Fibroblast of skin of back (primary cell): ENCODE data around the gene SLC25A30.
A peak's percentile ranks its signal among the peaks of the same experiment; 100 is the strongest.
"Not testable (repeated sequence)": the region's sequence is repeated elsewhere in the genome, so short reads cannot be mapped to it uniquely, and the experiment has no call there.

Experiments used
- DNase-seq: peaks from one replicate; pipeline ENCODE4 v3.0.0-alpha.2; 2013

The SLC25A30 gene

DNA sequence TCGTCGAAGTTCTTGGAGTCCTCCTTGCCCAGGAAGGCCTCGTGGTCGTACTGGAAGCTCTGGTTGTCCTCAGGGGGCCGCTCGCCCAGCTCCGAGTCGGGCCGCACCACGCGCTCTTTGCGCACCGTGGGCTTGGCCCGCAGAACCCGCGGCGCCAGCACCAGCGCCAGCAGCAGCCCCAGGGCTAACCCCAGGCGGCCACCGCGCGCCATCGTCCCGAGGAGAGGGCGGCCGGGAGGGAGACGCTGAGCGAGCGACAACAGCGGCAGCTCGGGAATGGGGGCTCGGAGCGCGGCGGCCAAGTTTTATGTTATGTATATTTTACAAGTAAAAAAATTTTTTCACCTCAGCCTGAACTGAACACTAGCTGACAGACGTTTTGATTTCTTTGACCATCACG is 27.0 kb downstream of the SLC25A30 start:
- not testable (repeated sequence) for DNase-seq

DNA sequence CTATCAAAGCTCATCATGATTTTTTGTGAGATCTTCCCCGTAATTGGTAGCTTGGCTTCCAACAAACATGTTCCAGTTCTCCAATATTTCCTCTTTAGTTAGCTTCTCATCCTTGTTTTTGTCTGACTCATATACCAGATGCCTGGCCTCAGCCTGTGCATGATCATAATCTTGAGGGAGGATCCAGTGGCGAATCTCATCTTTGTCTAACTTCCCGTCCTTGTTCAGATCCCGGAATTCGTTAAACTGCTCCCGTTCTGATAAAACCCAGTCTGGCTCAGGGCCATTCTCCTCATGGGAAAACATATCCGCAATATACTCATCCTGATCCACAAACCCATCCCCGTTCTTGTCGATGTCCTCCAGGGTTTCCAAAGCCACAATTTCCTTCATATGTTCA is 27.8 kb downstream of the SLC25A30 start:
- DNase-seq, result not testable (repeated sequence)

DNA sequence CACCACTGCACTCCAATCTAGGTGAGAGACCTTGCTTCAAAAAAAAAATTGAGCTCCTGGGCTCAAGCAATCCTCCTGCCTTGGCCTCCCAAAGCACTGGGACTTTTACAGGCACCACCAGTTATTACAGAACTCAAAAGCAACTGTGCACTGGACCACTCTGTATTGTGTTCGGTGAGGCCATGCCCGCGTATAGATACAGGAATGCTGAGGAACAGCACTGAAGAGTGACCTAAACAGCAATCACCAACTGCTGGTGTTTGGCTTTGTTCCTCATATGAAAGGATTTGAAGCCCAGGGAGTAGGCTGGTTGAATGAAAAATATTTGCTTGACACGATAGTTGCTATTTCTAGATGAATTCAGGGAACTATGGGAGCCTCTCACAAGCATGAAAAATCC is 29.5 kb downstream of the SLC25A30 start:
- DNase-seq, result no peak

DNA sequence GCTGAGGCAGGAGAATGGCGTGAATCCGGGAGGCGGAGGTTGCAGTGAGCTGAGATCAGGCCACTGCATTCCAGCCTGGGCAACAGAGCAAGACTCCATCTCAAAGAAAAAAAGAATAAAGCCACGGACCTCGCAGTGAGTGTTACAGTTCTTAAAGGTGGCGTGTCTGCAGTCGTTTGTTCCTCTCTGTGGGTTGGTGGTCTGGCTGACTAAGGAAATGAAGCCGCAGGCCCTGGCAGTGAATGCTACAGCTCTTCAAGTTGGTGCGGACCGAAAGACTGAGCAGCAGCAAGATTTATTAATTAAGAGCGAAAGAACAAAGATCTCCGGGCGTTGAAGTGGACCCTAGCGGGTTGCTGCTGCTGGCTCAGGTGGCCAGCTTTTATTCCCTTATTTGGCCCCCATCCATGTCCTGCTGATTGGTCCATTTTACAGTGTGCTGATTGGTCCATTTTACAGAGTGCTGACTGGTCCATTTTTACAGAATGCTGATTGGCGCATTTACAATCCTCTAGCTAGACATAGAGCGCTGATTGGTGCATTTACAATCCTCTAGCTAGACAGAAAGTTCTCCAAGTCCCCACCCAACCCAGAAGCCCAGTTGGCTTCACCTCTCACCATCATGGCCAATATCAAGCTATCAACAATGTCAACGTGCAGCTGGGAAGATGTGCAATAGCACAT is 31.1 kb downstream of the SLC25A30 start:
- DNase-seq, result not testable (repeated sequence)

DNA sequence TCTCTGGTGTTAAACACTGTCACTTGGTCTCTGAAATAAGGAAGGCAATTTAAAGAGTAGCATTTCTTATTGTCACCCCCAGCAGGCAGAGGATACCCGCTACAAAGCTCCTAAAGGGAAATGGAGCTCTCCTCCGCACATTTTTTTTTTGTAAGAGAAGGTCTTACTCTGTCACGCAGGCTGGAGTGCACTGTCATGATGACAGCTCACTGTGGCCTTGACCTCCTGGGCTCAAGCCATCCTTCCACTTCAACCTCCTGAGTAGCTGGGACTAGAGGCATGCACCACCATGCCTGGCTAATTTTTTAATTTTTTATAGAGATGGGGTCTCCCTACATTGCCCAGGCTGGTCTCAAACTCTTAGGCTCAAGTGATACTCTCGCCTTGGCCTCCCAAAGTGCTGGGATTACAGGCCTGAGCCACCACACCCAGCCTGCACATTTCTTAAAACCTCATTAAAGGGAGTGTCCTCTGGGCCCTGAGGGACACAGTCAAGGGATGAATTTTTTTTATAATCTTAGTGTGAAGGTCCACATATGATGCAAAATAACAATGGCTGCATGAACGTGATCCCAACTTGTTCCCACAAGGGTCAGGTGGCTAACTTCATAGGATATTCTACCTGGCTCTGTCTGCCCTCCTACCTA is 32.1 kb downstream of the SLC25A30 start:
- DNase-seq, result no peak

DNA sequence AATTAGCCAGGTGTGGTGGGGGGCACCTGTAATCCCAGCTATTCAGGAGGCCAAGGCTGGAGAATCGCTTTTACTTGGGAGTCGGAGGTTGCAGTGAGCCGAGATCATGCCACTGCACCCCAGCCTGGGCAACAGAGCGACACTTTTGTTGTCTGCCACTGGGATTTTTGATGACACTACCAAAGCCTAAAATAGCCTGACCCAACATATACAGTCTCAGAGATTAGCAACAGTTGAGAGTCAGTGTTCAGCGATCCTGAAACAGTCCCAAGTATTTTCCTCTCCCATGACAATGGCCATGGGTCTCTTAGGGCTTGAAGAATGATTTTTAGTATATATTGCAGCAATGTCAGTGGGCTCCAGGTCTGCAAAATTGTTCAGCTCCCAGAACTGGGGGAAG is 32.9 kb downstream of the SLC25A30 start:
- no peak for DNase-seq

DNA sequence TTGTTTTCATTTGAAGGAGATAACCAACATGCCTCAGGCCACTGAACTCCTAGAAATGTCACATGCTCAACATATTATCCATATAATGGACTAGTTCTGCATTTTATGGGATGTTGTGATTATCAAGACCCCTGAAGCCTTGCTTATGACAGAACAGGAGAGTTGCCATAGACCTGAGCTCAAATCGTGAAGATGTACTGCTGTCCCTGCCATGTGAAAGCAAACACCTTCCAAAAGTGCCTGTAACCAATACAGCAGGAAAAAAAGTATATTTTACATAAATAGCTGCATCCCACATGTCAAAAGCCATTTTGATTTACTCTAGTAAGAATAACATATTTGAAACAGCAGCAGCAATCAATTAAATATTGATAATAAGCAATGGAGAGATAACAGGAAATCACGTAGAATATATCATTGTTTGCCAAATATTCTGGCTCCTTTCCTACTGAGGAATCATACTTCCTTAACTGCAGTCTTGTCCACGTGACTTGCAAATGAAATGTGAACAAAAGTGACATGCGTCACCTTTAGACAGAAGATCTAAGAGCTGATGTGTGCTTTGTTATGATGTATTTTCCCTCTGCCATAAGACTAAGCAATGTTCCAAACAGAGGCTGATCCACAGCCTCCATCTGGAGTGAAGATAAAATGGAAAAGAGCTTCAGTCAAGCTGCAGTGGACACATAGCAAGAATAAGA is 33.5 kb downstream of the SLC25A30 start:
- no peak for DNase-seq

DNA sequence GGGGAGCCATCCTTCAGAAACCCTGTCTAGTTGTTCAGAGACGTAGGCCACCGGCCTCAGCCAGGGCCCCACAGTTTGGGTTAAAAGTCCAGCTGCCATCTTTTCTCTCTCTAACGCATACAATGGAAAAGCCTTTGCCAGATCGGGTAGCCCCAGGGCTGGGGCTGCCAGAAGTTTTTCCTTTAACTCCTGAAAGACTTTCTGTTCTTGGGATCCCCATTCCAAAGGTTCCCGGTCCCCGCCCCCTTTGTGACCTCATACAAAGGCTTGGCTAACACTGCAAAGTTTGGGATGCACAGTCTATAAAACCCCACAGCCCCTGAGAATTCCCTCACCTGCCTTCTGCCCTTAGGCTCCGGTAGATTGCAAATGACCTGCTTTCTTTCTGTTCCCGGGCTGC is 35.4 kb downstream of the SLC25A30 start:
- not testable (repeated sequence) for DNase-seq

DNA sequence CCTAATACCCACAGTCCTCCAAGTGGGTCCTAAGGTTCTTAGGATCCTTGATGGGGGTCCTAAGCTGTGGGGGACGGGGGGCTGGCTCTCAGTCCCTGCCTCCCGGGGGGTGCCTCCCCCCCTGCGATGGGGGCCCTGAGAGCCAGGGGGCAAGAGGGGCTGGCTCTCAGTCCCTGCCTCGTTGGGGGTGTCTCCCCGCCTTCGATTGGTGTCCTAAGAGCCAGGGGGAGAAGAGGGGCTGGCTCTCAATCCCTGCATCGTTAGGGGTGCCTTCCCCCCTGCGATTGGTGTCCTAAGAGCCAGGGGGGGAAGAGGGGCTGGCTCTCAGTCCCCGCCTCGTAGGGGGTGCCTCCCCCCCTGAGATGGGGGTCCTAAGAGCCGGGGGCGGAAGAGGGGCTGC is 37.0 kb downstream of the SLC25A30 start:
- no peak for DNase-seq

DNA sequence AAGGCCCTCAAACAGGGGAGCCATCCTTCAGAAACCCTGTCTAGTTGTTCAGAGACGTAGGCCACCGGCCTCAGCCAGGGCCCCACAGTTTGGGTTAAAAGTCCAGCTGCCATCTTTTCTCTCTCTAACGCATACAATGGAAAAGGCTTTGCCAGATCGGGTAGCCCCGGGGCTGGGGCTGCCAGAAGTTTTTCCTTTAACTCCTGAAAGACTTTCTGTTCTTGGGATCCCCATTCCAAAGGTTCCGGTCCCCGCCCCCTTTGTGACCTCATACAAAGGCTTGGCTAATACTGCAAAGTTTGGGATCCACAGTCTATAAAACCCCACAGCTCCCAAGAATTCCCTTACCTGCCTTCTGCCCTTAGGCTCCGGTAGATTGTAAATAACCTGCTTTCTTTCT is 37.5 kb downstream of the SLC25A30 start:
- DNase-seq, result not testable (repeated sequence)

DNA sequence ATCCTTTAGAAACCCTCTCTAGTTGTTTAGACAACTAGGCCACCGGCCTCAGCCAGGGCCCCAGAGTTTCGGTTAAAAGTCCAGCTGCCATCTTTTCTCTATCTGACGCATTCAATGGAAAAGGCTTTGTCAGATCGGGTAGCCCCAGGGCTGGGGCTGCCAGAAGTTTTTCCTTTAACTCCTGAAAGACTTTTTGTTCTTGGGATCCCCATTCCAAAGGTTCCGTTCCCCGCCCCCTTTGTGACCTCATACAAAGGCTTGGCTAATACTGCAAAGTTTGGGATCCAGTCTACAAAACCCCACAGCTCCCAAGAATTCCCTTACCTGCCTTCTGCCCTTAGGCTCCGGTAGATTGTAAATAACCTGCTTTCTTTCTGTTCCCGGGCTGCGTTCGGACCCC is 38.7 kb downstream of the SLC25A30 start:
- DNase-seq, result not testable (repeated sequence)

DNA sequence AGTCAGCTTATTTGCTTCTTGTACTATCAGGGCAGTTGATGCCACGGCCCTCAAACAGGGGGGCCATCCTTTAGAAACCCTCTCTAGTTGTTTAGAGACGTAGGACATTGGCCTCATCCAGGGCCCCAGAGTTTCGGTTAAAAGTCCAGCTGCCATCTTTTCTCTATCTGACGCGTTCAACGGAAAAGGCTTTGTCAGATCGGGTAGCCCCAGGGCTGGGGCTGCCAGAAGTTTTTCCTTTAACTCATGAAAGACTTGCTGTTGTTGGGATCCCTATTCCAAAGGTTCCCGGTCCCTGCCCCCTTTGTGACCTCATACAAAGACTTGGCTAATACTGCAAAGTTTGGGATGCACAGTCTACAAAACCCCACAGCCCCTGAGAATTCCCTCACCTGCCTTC is 39.4 kb downstream of the SLC25A30 start:
- not testable (repeated sequence) for DNase-seq

DNA sequence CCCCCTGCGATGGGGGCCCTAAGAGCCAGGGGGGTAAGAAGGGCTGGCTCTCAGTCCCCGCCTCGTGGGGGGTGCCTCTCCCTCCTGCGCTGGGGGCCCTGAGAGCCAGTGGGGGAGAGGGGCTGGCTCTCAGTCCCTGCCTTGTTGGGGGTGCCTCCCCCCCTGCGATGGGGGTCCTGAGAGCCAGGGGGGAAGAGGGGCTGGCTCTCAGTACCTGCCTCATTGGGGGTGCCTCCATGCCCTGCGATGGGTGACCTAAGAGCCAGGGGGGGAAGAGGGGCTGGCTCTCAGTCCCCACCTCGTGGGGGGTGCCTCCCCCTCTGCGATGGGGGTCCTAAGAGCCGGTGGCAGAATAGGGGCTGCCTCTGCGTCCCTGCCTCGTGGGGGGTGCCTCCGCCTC is 40.9 kb downstream of the SLC25A30 start:
- not testable (repeated sequence) for DNase-seq

DNA sequence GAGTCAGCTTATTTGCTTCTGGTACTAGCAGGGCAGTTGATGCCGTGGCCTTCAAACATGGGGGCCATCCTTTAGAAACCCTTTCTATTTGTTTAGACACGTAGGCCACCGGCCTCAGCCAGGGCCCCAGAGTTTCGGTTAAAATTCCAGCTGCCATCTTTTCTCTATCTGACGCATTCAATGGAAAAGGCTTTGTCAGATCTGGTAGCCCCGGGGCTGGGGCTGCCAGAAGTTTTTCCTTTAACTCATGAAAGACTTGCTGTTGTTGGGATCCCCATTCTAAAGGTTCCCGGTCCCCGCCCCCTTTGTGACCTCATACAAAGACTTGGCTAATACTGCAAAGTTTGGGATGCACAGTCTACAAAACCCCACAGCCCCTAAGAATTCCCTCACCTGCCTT is 41.5 kb downstream of the SLC25A30 start:
- not testable (repeated sequence) for DNase-seq

DNA sequence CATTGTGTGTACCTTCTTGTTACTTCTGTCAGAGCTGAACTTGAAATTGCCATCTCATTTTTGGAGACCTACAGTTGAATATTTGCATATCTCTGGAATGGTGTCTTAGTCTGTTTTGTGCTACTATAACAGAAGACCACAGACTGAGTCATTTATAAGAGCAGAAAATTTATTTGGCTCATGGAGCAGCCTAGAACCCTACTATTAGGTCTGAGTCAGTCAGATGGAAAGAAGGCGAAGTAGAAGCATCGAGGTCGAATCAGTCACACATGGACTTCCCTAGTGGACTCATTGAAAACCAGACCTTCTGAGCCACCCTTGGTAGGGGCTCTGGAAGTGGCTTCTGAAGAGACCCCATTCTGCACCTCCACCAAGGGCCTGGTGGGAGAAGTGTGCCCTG is 43.3 kb downstream of the SLC25A30 start:
- peak; percentile 14 for DNase-seq

DNA sequence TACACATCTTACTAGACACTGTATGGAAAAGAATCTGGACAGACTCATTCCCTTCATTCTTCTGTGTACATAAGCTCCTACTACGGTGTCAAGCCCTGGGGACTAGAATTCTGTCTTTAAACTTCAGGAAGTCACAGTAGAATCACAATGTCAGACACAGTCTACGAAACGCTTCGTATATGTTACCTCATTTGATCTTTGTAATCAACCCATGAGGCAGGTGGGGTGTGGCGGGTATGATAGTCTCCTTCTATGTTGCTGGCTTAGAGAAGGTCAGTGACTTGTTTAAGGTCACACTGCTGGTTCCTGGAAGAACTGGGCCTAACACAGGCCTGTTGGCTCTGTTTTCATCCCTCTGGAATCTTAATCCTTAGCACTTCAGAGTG is 45.0 kb downstream of the SLC25A30 start:
- DNase-seq, result peak; percentile 31

DNA sequence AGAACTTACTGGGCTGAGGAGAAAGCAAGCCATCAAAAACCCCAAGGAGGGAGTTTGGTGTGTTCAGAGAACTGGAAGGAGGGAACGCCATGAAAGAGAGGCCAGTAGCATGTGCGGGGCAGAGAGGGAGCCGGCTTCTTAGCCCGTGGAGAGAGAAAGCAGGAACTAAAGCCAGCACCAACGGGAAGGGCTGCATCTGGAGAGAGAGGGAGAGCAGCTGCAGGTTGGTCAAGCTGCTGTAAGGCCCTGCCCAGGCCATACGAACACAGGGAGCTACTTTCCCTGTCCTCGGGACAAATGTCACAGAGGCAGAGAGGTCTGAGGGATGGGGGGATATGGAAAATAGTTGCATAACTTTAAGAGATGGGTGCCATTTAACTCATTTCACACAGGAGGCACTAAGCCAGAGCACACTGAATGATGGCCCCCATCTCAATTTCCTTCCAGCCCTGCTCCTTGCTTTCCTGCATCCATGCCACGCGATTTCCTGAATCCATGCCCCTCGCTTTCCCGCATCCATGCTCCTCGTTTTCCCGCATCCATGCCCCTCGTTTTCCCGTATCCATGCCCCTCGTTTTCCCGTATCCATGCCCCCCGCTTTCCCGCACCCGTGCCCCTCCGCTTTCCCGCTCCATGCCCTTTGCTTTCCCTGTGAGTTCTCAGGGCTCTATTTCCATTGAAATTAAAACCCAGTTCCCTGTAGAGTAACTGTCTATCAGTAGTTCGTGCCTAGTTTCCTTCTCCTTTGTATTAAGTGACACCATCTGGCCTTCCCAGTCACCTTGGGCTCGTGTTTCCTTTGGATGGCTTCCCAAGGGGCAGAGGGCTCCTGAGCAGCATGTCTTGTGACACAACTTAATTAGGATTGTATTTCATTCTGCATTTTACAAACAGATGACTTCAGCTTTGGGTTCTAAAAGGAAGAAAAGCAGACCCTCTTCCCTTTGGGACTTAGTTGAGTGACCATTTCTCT is 45.7 kb downstream of the SLC25A30 start:
- peak; percentile 38 for DNase-seq

DNA sequence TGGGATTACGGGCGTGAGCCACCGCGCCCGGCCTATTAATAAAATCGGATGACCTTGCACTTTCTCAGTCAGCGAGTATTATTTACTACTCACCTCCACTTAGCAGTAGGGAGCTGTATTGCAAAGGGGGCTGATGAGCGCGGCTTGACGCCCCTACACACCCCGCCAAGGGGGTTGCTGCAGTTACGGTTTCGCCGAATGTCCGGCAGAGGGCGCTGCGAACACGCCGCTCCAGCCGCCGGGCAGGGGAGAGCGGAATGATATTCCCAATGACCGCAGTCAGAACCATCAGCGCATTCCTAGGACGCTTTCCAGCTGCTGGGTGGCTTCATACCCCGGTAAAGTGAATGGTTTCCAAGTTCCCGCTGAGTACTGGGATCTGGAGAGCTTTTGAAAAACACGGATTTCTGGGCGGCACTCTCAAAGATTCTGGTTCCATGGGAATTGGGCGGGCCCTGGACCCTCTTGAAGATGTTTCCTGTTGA is 47.2 kb downstream of the SLC25A30 start:
- peak; percentile 87 for DNase-seq

DNA sequence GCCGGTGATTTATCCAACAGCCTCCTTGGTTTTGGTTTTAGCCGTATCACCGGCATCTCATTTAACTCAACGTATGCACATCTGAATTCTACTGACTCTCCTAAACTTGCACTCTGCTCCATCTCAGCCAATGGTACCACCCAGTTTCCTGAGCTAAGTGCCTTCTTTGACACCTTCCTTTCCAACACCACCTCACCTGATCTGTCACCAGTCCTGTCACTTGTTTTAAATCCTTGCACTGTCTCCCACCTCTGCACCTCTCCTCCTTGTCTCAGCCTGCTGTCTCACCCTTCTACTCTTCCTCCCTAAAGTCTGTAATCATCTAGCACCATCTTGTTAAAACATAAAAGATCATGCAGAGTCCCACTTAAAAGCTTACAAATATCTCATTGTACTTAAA is 49.1 kb downstream of the SLC25A30 start:
- DNase-seq, result no peak

DNA sequence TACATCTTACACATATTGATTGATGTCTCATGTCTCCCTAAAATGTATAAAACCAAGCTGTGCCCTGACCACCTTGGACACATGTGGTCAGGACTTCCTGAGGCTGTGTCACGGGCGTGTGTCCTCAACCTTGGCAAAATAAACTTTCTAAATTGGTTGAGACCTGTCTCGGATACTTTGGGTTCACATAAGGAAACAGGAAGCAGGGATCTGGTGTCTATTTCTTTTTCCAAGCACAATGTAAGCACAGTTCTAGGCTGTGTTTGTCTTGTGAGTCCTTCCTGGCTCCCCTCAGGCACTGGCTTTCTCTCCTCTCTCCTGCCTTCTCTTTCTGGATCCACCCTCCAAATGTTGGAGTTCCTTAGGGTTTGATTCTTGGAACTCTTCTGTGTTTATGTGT is 49.6 kb downstream of the SLC25A30 start:
- no peak for DNase-seq

DNA sequence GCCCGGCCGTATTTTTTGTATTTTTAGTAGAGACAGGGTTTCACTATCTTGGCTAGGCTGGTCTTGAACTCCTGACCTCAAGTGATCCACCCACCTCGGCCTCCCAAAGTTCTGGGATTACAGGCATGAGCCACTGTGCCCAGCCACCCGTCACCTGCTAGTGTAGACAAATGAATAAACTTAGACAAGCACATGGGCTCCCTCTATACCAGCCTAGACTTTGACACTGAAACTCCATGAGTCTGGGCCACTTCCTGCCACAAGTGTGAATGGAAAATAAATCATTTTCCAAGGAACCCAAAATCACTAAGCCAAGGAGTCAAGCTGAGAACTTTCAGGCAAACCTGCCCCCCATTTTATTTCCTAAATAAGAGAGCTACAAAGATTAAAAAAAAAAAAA is 50.2 kb downstream of the SLC25A30 start:
- DNase-seq, result no peak

DNA sequence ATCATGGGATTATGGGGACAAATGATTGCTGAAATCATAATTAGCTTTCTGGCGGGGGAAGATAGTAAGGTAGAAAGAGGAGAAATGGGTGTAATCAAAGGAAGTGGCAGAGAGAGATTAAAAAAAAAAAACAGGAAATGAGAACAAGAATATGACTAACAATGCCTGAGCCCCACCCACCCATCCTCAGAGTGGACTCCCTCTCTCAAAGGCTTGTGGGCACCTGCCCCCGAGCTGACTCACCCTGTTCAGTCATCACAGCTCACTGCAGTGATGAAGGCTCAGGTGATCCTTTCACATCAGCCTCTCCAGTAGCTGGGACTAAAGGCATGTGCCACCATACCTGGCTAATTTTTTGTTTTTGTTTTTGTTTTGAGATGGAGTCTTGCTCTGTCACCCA is 50.8 kb downstream of the SLC25A30 start:
- peak; percentile 90 for DNase-seq

DNA sequence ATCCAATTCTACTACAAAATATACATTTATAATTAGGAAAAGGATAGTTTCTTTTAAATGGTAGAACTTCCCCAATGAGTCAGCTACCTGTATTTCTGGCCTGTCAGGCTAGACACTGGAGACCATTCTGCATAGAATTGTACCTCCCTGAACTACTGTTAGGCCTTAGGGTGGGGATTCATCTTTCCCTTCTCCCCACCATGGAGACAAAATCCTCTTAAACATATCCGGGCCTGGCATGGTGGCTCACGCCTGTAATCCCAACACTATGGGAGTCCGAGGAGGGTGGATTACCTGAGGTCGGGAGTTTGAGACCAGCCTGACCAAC is 52.7 kb downstream of the SLC25A30 start:
- no peak for DNase-seq
